Sciatic nerve (tissue), 2 donors: ENCODE results near the gene PLEKHO1. TPM values are rescaled to one million over a fixed set of nuclear protein-coding genes. Genes with fewer than 3 reads are reported as not detected.
"Not testable (repeated sequence)": the region's sequence is repeated elsewhere in the genome, so short reads cannot be mapped to it uniquely, and the experiment has no call there.

Source experiments
- ATAC-seq: fragments of 200-7000 bp; cut with Tn5 transposase; one replicate; pipeline ENCODE4 v1.9.1; 2020; ENCODE audit warnings: mild to moderate bottlenecking, moderate library complexity
- DNase-seq: peaks from one replicate; pipeline ENCODE4 v3.0.0-alpha.2; 2020; ENCODE audit warnings: low spot score
- intact Hi-C: fragments of 100-400 bp; cut with DNase I; formaldehyde crosslinking; loops from one replicate; pipeline ENCODE4 v1.14.2; 2022
- total RNA-seq: library from RNA; stranded (reverse); fragmentation: NEBNext Ultra II Directional; extraction: Animal tissue kit (Norgen Biotek cat#: 25700); gene quantifications from one replicate; pipeline ENCODE4 v1.2.1, GENCODE V29; 2021
- donor health status: DM: no; HTN: no; CAD: no.
- donor health status: DM: no; HTN: no; CAD: no.

PLEKHO1 gene
- total RNA-seq, result 53.4 TPM

GRCh38 chr1:150149271-150150132 lies at the start of gene PLEKHO1:
Gene PLEKHO1, plus strand, starts transcription at chr1:150149916. Its CDS starts 342 bp downstream, at chr1:150150258.
- intact Hi-C loops, result no loop called here
- DNase-seq (peak; percentile 92), ATAC-seq (peak; percentile 84)

- DNase-seq (no peak), ATAC-seq (no peak)
- intact Hi-C loops, result no loop called here
Measured at GRCh38 chr1:150102986-150103385, 46.7 kb upstream of the PLEKHO1 start.

DNA sequence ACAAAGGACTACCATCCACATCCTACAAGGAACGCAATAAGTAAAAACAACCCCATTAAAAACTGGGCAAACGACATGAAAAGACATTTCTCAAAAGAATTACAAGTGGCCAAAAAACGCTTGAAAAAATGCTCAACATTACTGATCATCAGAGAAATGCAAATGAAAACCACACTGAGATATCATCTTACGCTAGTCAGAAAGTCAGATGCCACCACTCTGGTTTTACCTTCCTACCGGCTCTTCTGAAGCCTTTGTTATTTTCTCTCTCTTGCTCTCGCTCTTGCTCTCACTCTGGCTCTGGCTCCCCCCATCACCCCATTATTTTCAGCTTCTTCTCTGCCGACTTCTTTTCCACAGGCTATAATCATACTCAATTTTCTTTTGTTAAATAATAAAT lies 43.4 kb upstream of the PLEKHO1 start:
- DNase-seq (no peak), ATAC-seq (no peak)
- intact Hi-C loops, result no loop called here

GRCh38 chr1:150109586-150109985 lies 40.1 kb upstream of the PLEKHO1 start:
- intact Hi-C loops, result no loop called here
- DNase-seq (no peak), ATAC-seq (no peak)

- intact Hi-C loops, result no loop called here
- DNase-seq (no peak), ATAC-seq (no peak)
Measured at GRCh38 chr1:150110116-150110515, 39.6 kb upstream of the PLEKHO1 start.

DNA sequence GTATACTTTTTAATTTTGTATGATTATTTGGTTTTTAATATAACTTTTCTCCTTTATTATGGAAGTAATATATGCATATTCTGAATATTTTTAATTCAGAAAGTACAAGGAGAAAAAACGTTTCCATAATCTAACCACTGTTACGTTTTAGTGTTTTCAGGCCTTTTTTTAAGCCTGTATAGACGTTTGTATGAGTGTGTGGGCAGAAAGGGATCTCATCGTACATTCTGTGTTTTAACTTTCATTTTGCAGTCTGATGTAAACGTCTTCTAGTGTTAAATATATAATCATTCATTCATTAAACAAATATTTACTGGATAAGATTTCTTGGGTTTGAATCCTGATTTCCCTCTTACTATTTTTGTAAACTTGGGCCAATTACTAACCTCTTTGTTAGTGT lies 38.0 kb upstream of the PLEKHO1 start:
- no peak for ATAC-seq
- intact Hi-C loops, result no loop called here
- DNase-seq, result no peak

GRCh38 chr1:150115121-150115520 lies 34.6 kb upstream of the PLEKHO1 start:
- DNase-seq (no peak), ATAC-seq (no peak)
- intact Hi-C loops, result no loop called here

DNA sequence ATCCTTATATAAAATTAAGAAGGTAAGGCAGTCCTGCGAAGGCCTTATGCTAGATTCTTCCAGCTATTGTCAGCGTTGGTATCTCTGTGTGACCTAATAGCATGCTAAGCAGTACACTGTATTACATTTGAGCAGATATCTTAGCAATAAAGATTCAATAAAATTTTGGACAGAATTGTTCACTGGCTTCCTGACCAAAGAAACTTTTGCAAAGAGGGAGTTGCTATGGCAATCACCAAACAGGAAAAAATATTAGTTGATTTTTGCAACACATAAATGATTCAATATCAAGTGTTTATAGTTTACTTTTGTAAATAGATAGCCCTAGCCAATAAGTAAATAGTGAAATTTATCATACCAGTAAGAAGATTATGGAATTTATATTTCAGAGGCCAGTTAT lies 31.0 kb upstream of the PLEKHO1 start:
- DNase-seq, result no peak
- intact Hi-C loops, result no loop called here
- ATAC-seq, result no peak

- DNase-seq, result no peak
- intact Hi-C loops, result no loop called here
- ATAC-seq, result no peak
Measured at GRCh38 chr1:150121236-150121862, 28.4 kb upstream of the PLEKHO1 start.

GRCh38 chr1:150126811-150127210 lies 22.9 kb upstream of the PLEKHO1 start:
- no peak for ATAC-seq
- no peak for DNase-seq
- intact Hi-C loops, result no loop called here

- no peak for ATAC-seq
- intact Hi-C loops, result no loop called here
- no peak for DNase-seq
Measured at GRCh38 chr1:150127464-150127863, 22.3 kb upstream of the PLEKHO1 start.

- intact Hi-C loops, result no loop called here
- DNase-seq (no peak), ATAC-seq (no peak)
Measured at GRCh38 chr1:150127868-150128267, 21.8 kb upstream of the PLEKHO1 start.

- intact Hi-C loops, result no loop called here
- DNase-seq (no peak), ATAC-seq (no peak)
Measured at GRCh38 chr1:150132372-150132771, 17.3 kb upstream of the PLEKHO1 start.

- intact Hi-C loops, result no loop called here
- DNase-seq, result no peak
- no peak for ATAC-seq
Measured at GRCh38 chr1:150134537-150134936, 15.2 kb upstream of the PLEKHO1 start.

GRCh38 chr1:150135400-150135799 lies 14.3 kb upstream of the PLEKHO1 start:
- DNase-seq, intact Hi-C loops, ATAC-seq: not testable (repeated sequence)

- ATAC-seq, result no peak
- intact Hi-C loops, result no loop called here
- DNase-seq, result no peak
Measured at GRCh38 chr1:150138044-150138443, 11.7 kb upstream of the PLEKHO1 start.

- ATAC-seq, result no peak
- no peak for DNase-seq
- intact Hi-C loops, result no loop called here
Measured at GRCh38 chr1:150141452-150141851, 8.3 kb upstream of the PLEKHO1 start.

DNA sequence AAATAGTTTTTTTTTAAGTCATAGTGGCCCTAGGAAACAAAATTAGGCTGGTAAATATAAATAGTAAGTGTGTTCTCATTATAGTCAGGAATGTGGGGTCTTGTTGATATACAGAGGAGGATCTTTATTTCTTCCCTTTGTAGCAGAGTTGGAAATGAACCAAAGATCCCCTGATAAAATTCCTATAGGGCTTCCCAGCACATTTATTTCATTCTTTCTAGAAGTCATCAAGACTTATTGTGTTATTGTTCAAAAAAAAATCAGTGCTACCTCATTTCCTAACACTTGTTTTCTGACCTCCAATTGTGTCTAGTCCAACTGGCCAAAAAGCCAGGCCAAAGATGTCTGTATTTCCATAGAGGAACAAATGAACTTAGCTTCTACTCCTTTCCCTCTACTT lies 7.6 kb upstream of the PLEKHO1 start:
- DNase-seq (no peak), ATAC-seq (no peak)
- intact Hi-C loops, result no loop called here

- intact Hi-C loops, result no loop called here
- DNase-seq (no peak), ATAC-seq (no peak)
Measured at GRCh38 chr1:150144606-150145005, 5.1 kb upstream of the PLEKHO1 start.

- ATAC-seq, DNase-seq, intact Hi-C loops: not testable (repeated sequence)
Measured at GRCh38 chr1:150146016-150146415, 3.7 kb upstream of the PLEKHO1 start.
